ENCODE measurements around the gene ICA1. TPM values are rescaled to one million over a fixed set of nuclear protein-coding genes. Genes with fewer than 3 reads are reported as not detected.

Gene ICA1
- total RNA-seq, 1 donor from 2014 or later, result 54.9 TPM

DNA sequence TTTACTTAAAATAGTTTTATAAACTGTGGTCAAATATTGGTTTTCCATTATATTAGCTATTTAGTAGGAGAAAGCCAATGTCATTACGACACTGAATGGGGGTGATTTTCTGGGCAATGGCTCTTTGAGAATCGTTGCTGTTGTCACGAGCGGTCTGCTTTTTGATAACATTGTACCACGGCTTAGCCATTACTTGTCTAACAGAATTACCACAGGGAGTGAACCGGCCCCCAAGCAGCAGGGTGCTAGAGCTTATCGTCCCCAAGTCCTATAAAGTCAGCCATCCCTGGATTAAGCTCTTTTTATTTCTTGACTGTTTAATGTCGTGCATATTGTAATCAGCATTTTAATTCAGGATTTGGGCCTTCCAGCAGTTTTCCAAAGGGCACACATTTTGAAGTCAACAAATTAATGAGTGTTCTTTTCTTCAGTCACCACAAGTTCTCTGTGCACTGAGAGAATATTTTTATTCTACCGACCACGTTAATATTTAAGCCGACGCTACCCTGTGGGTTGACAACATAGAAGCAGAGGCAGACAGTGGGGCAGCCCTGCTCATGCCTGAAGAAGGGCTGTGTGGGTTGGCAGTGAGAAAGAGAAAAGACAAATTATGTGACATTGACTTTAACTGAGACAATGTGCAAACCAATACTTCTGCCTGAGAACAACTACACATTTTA lies 125.8 kb downstream of the ICA1 start:
- no peaks in the 10 kb centered on the region for H3K9me3 ChIP-seq (replicated peaks)
- H3K36me3 ChIP-seq, result peaks cover 5% of the 10 kb centered on the region
- H3K27me3 ChIP-seq (ENCODE audit: low read depth), result no peaks in the 10 kb centered on the region
- TF ChIP-seq, protein P1, sequence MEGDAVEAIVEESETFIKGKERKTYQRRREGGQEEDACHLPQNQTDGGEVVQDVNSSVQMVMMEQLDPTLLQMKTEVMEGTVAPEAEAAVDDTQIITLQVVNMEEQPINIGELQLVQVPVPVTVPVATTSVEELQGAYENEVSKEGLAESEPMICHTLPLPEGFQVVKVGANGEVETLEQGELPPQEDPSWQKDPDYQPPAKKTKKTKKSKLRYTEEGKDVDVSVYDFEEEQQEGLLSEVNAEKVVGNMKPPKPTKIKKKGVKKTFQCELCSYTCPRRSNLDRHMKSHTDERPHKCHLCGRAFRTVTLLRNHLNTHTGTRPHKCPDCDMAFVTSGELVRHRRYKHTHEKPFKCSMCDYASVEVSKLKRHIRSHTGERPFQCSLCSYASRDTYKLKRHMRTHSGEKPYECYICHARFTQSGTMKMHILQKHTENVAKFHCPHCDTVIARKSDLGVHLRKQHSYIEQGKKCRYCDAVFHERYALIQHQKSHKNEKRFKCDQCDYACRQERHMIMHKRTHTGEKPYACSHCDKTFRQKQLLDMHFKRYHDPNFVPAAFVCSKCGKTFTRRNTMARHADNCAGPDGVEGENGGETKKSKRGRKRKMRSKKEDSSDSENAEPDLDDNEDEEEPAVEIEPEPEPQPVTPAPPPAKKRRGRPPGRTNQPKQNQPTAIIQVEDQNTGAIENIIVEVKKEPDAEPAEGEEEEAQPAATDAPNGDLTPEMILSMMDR (IDR thresholded peaks at IDR 0.05; ENCODE audit: borderline replicate concordance), result no peak
- intact Hi-C loops (cut with micrococcal nuclease), result no loop called here
- no peak for DNase-seq
- H3K4me1 ChIP-seq, result no peaks in the 10 kb centered on the region
- H3K27ac ChIP-seq (replicated peaks), result no peak overlapping the region
- H3K4me3 ChIP-seq, result no peak overlapping the region

DNA sequence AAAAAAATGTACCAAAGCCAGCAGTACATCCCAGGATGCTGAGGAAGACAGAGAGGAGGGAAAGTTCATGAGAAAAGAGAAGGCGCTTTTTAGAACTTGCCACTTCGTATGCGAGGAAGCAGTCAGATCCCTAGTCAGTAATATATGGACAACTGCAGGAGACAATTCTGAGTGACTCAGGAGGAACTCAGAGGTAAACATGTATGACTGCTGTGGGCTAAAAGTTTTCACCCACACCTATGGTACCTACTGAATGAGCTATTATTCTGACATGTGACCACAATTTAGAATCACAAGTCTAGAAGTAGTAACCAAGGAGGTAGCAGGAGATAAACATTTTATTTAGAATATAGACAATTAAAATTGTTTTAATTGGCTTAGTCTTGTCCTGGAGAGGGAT lies 126.5 kb downstream of the ICA1 start:
- no peak overlapping the region for H3K4me3 ChIP-seq
- H3K27me3 ChIP-seq (ENCODE audit: low read depth), result no peaks in the 10 kb centered on the region
- TF ChIP-seq, protein P1 (IDR thresholded peaks at IDR 0.05; ENCODE audit: borderline replicate concordance), result no peak
- H3K36me3 ChIP-seq, result peaks cover 3% of the 10 kb centered on the region
- no peak overlapping the region for H3K27ac ChIP-seq (replicated peaks)
- no peak for DNase-seq
- H3K4me1 ChIP-seq, result no peaks in the 10 kb centered on the region
- H3K9me3 ChIP-seq (replicated peaks), result no peaks in the 10 kb centered on the region
- intact Hi-C loops (cut with micrococcal nuclease), result no loop called here

DNA sequence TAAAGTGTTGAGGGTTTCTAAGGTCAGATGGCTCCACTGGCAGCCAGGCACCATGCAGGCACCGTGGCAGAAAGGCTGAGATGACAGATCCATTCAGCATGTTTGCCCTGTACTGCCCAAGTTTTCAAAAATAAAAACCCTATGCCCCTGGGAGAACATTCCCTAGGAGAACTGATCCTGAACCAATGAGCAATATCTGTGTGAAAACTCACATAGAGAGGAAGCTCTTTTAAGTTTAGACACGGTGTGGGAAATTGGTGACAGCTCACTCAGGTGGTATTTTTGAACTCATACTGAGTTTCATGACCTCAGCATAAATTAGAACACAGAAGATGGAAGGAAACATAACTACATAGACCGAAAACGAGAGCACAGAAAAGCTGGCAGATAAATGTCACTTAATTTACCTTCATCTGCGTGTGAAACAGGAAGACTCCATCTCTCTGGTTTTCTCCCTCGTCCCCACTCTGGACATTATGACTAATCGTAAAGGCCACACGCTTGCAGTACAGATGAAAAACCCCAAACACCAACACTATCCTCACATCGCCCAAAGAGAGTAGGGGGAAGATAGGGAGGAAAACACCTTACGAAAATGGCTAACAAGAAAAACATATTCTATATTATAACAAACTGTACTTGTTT lies 127.8 kb downstream of the ICA1 start:
- H3K9me3 ChIP-seq (replicated peaks), result no peaks in the 10 kb centered on the region
- intact Hi-C loops (cut with micrococcal nuclease), result no loop called here

DNA sequence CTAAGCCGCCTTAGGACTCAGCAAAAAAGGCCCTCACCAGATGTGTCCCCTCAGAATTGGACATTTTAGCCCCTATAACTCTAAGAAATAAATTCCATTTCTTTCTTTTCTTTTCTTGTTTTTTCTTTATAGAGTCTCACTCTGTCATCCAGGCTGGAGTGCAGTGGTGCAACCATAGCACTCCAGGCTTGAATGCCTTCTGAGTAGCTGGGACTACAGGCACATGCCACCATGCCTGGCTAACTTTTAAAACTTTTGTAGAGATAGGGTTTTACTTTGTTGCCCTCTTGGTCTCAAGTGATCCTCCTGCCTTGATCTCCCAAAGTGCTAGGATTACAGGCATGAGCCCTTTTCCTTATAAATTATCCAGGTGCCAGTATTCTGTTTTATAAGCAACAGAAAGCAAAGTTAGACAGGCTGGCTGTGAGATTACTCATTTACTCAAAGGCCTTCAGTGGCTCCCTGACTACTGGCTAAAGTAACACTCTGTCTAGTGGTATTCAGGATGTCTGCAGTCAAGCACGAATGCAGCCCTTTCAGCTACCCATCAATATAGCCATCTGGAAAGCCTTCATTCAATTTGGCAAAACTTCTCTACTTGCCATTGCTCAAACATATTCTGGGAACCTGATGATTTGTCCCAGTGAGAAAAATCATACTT lies 128.6 kb downstream of the ICA1 start:
- no peaks in the 10 kb centered on the region for H3K27me3 ChIP-seq (ENCODE audit: low read depth)
- TF ChIP-seq, protein P1 (IDR thresholded peaks at IDR 0.05; ENCODE audit: borderline replicate concordance), result no peak
- H3K36me3 ChIP-seq, result peaks cover 8% of the 10 kb centered on the region
- H3K27ac ChIP-seq (replicated peaks), result no peak overlapping the region
- no peak overlapping the region for H3K4me3 ChIP-seq
- DNase-seq, result no peak
- no peaks in the 10 kb centered on the region for H3K9me3 ChIP-seq (replicated peaks)
- intact Hi-C loops (cut with micrococcal nuclease), result no loop called here
- H3K4me1 ChIP-seq, result no peaks in the 10 kb centered on the region

More for the DNA sequence above, 127.8 kb downstream of the ICA1 start:
- no peak overlapping the region for H3K27ac ChIP-seq (replicated peaks)
- H3K4me3 ChIP-seq, result no peak overlapping the region
- DNase-seq, result no peak
- peaks cover 8% of the 10 kb centered on the region for H3K36me3 ChIP-seq
- H3K4me1 ChIP-seq, result no peaks in the 10 kb centered on the region
- TF ChIP-seq, protein P1 (IDR thresholded peaks at IDR 0.05; ENCODE audit: borderline replicate concordance), result no peak
- H3K27me3 ChIP-seq (ENCODE audit: low read depth), result no peaks in the 10 kb centered on the region

DNA sequence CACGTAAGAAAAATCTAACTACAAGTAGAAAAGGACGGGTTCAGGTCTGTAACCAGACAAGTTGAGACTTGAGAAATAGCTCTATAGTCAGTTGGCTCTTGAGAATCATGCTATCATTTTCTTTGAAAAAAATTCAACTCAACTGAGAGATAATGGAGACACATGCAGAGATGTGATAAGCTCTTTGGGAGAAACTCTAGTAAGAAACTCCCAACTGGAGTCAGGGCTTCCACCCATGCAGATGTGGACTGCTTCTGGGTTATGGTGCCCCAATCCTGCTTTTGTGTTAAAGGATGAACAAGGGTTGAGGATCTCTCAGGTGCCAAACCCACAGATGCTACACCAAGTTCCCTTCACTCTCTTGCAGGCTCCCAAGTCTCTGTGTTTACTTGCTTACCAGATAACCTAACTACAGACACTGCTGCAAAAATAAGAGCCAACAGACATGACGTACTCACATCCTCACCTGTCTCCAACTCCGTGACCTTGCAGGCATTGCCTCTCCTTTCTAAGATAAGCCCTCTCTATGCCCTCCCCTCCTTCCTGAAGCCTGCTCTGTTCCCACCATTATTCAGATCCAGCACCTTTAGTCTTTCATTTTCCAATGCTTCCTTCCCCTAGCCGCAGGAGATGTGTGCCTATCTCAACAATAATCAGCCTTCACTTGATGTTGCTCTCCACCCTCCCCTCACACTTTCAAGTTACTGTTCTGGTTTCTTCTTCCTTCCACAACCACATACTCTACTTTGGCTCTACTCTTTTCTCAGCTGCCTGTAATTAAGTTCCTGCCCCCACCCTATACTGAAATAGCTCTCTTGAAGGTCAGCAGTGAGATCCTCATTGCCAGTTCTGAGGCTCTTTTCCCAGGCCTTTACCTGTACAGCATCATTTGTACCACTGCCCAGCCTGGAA lies 130.0 kb downstream of the ICA1 start:
- H3K4me1 ChIP-seq, result no peaks in the 10 kb centered on the region
- H3K27ac ChIP-seq (replicated peaks), result no peak overlapping the region

More for the DNA sequence above, 130.0 kb downstream of the ICA1 start:
- TF ChIP-seq, protein P1 (IDR thresholded peaks at IDR 0.05; ENCODE audit: borderline replicate concordance), result no peak
- Histone ChIP-seq H3K27me3 (ENCODE audit: low read depth) (no peaks in the 10 kb centered on the region), H3K9me3 (replicated peaks) (no peaks in the 10 kb centered on the region), H3K4me3 (no peak overlapping the region), H3K36me3 (peaks cover 19% of the 10 kb centered on the region)
- intact Hi-C loops (cut with micrococcal nuclease), result no loop called here
- no peak for DNase-seq
